Measurements from ENCODE around the gene UCMA.
"Not testable (repeated sequence)": the region's sequence is repeated elsewhere in the genome, so short reads cannot be mapped to it uniquely, and the experiment has no call there.

The UCMA gene

GRCh38 chr10:13234172-13234571 lies at the start of gene UCMA:
TSS of gene UCMA (minus strand) at chr10:13234374. CDS start at chr10:13234258, 116 bp downstream.
- no peak for DNase-seq (ENCODE audit: low spot score)

DNA sequence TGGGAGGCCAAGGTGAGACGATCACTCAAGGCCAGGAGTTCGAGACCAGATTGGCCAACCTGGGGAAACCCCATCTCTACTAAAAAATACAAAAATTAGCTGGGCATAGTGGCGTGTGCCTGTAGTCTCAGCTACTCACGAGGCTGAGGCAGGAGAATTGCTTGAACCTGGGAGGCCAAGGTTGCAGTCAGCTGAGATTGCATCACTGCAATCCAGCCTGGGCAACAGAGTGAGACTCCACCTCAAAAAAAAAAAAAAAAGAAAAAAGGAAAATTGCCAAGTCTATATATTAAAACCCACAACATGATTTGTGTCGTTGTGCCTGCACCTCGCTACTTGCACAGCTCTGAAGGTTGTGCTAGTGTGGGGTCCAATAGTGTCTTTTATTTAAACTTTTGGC lies 48.2 kb upstream of the UCMA start:
- not testable (repeated sequence) for DNase-seq (ENCODE audit: low spot score)

DNA sequence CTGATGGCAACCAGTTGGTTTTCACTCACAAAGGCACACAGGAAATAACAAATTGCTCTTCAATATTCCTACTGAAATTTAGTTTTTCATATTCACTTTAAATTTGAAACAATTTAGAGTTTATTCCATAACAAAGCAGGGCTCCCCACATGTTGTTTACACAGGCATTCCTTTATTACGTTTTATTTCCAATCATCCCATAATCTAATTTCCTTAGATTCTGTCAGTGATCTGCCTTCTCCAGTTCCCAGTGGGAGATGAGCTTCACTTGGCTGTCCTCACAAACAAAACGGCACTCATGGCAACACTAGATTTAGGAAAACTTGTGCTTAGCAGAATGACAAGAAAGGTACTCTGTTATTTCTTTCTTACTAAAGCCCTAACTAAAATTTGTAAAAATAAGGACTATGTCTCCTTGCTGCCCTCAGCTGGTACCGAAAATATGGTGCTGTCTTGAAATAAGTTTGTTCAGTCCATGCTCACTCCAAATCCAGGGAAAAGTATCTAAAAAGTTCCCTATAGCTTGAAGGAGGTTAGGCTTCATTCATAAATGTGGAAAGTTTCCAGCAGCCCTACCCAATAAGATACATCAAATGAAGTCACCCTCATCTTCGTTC lies 42.7 kb upstream of the UCMA start:
- DNase-seq (ENCODE audit: low spot score), result no peak

DNA sequence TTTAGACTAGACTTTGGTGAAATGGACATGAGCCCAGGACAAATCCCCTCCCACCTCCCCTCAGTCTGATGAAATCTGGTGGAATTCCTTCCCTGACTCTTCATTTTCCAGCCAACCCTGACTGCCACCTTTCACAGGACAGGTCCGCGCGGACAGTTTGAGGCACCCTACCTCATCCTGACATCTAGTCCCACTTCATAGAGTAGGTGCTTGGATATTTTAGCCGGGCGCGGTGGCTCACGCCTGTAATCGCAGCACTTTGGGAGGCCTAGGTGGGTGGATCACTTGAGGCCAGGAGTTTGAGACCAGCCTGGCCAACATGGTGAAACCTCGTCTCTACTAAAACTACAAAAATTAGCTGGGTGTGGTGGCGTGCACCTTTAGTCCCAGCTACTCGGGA lies 42.0 kb upstream of the UCMA start:
- DNase-seq (ENCODE audit: low spot score), result not testable (repeated sequence)

- no peak for DNase-seq (ENCODE audit: low spot score)
Observed at GRCh38 chr10:13272164-13272571, 38.0 kb upstream of the UCMA start.

DNA sequence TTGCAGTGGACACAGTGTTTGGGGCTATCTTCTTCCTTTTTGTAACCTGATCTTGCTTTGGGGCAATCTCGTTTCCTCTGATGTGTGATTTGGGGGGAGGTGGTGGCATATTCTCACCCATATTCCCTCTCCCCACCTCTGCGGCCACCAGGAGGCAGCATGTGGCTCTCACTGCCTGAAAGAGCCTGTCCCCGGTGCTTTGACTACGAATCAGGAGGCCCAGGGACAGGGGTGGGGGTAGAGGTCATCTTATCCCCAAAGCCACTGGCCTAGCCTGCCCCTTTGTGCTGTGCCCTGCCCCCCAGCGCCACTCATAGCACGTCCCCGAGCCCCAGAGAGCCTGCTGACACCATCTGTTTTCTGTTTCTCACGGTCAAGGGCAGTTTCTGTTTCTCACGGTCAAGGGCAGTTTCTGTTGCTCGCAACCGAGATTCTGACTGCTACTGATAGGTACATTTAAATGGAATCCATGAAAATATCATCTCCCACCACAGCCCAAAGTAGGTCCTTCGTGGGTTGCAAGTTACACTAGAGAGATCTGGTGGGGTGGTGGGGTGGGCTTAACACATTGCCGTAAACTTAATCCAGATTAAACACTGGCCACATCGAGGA lies 37.5 kb upstream of the UCMA start:
- DNase-seq (ENCODE audit: low spot score), result no peak

GRCh38 chr10:13270877-13271551 lies 36.8 kb upstream of the UCMA start:
- DNase-seq (ENCODE audit: low spot score), result no peak

DNA sequence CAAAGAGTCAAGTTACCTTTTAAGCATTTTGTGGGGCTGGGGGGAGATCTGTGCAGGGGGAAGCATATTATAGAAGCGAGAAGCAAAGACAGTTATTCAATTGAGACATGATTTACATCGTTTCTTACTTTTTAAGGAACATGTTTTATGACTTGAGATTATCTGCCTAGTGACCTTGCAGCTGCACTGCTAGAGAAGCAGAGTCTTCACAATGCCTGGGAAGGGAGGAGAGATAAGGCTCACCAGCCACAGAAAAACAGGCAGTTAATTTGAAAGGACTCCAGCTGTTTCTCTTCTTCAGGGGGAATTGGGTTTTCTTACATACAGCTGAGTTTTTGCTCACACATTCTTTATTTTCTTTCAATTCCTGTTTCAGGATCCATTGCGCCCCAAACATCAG lies 34.7 kb upstream of the UCMA start:
- DNase-seq (ENCODE audit: low spot score), result no peak

GRCh38 chr10:13268310-13268709 lies 34.1 kb upstream of the UCMA start:
- no peak for DNase-seq (ENCODE audit: low spot score)

DNA sequence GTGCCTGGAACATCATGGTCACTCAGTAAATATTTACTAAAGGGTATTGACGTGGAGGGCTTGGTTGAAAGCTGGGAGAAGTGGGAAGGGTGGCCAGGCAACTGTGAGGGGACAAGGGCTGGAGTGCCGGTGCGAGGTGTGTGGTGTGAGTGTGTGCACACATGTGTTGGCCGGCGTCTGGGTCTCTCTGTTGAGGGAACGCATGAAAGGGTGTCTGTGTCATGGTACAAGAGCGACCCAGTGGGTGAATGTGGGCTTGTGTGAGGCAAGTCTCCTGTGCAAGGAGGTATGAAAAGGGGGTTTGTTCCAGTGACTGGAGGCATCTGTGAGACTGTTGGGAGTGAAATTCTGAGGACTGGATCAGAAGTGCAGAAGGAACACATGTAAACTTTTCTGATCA lies 29.4 kb upstream of the UCMA start:
- no peak for DNase-seq (ENCODE audit: low spot score)

DNA sequence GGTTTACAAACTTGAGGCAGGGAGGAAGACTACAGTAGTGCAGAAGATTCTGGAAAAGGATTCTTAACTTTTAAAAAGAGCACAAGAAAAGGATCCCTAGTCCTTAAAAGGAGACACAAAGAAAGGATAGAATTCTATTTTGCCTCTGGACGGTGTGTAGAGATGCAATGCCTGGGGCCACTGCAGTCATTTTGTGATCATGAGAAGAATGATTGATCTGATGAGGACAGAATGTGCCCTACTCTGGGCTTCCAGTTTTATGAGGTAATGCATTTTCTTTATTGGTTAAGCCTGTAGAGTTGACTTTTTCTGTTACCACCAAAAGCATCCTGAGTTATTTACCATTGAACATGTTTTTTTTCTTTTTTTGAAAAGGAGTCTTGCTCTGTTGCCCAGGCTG lies 28.3 kb upstream of the UCMA start:
- no peak for DNase-seq (ENCODE audit: low spot score)

GRCh38 chr10:13257621-13258140 lies 23.5 kb upstream of the UCMA start:
- DNase-seq (ENCODE audit: low spot score), result no peak

DNA sequence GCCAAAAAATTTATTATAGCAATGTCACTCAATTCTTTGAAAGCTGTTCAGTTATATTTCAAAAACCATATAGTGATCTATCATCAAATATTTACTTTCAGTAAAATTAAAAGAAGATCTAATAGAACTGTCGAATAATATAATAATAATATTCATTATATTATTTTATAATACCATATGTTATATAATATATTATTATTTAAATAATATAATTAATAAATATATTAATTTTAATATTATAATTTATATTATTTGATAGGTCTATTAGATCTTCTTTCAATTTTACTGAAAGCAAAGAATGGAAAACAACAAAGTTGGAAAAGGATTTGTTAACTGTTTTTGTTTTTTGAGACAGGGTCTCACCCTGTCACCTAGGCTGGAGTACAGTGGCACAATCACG lies 22.5 kb upstream of the UCMA start:
- no peak for DNase-seq (ENCODE audit: low spot score)

- no peak for DNase-seq (ENCODE audit: low spot score)
Observed at GRCh38 chr10:13253726-13254125, 19.6 kb upstream of the UCMA start.

- DNase-seq (ENCODE audit: low spot score), result no peak
Observed at GRCh38 chr10:13247784-13248183, 13.6 kb upstream of the UCMA start.

DNA sequence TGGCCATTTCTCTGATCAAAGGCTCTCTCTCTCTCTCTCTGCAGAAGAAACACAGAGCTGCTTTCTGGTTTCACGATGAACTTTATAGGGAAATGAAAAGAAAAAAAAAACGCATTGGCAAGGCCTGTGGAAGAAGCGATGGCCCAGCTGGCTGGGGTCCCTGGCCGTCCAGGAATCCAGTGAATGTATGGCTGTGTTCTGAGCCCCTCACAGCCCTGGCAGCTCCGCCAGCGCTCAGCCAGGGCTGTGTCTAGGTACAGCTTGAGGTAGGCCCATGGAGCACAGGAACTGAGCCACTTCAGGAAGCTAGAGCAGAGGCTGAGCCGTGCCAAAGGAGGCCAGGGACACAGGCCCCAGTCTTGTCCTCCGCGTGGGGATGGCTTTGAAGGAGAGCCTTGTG lies 13.1 kb upstream of the UCMA start:
- no peak for DNase-seq (ENCODE audit: low spot score)

DNA sequence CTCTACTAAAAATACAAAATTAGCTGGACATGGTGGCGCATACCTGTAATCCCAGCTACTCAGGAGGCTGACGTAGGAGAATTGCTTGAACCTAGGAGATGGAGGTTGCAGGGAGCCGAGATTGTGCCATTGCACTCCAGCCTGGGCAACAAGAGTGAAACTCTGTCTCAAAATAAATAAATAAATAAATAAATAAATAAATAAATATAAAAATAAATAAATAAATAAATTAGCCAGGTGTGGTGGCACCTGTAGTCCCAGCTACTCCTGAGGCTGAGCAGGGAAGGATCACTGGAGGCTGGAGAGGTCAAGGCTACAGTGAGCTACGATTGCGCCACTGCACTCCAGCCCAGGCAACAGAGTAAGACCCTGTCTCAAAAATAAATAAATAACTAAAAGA lies 8.1 kb upstream of the UCMA start:
- DNase-seq (ENCODE audit: low spot score), result not testable (repeated sequence)

DNA sequence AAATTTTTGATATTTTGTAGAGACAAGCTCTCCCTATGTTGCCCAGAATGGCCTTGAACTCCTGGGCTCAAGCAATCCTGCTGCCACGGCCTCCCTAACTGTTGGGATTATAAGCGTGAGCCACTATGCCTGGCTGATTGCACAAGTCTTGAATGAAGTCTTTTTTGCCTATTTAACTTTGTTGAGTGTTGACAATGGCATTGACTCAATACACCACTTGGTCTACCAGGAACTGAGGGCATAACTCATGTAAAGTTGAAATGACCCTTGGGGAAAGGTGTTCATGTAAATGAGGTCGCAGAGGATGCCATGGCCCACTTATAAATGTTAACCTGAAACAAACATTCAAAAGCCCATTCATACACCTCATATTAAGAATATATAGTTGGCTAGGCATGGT lies 7.4 kb upstream of the UCMA start:
- DNase-seq (ENCODE audit: low spot score), result no peak

GRCh38 chr10:13239923-13240322 lies 5.7 kb upstream of the UCMA start:
- DNase-seq (ENCODE audit: low spot score), result no peak

- no peak for DNase-seq (ENCODE audit: low spot score)
Observed at GRCh38 chr10:13238271-13239077, 4.3 kb upstream of the UCMA start.

GRCh38 chr10:13236638-13237037 lies 2.5 kb upstream of the UCMA start:
- DNase-seq (ENCODE audit: low spot score), result no peak

- DNase-seq (ENCODE audit: low spot score), result not testable (repeated sequence)
Observed at GRCh38 chr10:13234736-13235135, 562 bp upstream of the UCMA start.

GRCh38 chr10:13233358-13233757 lies 816 bp downstream of the UCMA start:
- no peak for DNase-seq (ENCODE audit: low spot score)

Measured in hematopoietic multipotent progenitor cell treated with erythropoietin and hydrocortisone succinate and interleukin-3 and kit ligand, for 17 days (in vitro differentiated cells).